ENCODE results near the gene BICD1. TPM values are rescaled to one million over a fixed set of nuclear protein-coding genes. Genes with fewer than 3 reads are reported as not detected.

The BICD1 gene
- total RNA-seq, 1 experiment from 2014 or later, result 45.6 TPM

GRCh38 chr12:32126720-32127119 is 20.1 kb downstream of the BICD1 start:
- CTCF ChIA-PET, result no interaction called here
- H3K27me3 Mint-ChIP-seq (ENCODE audit: unreplicated experiment), result no peaks in the 10 kb centered on the region
- intact Hi-C loops (cut with micrococcal nuclease; ENCODE audit: unreplicated experiment), result no loop called here
- no TSS peak for BruUV-seq (replicated peaks)
- no peak overlapping the region for H3K4me3 Mint-ChIP-seq (ENCODE audit: low read depth, unreplicated experiment)
- no peaks in the 10 kb centered on the region for H3K9me3 Mint-ChIP-seq (ENCODE audit: low read depth, unreplicated experiment)
- no peak overlapping the region for H3K27ac Mint-ChIP-seq (ENCODE audit: unreplicated experiment)
- TF ChIP-seq, protein P1, sequence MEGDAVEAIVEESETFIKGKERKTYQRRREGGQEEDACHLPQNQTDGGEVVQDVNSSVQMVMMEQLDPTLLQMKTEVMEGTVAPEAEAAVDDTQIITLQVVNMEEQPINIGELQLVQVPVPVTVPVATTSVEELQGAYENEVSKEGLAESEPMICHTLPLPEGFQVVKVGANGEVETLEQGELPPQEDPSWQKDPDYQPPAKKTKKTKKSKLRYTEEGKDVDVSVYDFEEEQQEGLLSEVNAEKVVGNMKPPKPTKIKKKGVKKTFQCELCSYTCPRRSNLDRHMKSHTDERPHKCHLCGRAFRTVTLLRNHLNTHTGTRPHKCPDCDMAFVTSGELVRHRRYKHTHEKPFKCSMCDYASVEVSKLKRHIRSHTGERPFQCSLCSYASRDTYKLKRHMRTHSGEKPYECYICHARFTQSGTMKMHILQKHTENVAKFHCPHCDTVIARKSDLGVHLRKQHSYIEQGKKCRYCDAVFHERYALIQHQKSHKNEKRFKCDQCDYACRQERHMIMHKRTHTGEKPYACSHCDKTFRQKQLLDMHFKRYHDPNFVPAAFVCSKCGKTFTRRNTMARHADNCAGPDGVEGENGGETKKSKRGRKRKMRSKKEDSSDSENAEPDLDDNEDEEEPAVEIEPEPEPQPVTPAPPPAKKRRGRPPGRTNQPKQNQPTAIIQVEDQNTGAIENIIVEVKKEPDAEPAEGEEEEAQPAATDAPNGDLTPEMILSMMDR (IDR thresholded peaks at IDR 0.05; ENCODE audit: unreplicated experiment), result no peak
- H3K36me3 Mint-ChIP-seq (ENCODE audit: insufficient read depth, unreplicated experiment), result peaks cover 4% of the 10 kb centered on the region
- peaks cover 41% of the 10 kb centered on the region for H3K4me1 Mint-ChIP-seq (ENCODE audit: low read depth, unreplicated experiment)
- DNase-seq, result peak; percentile 7

- H3K4me3 Mint-ChIP-seq (ENCODE audit: low read depth, unreplicated experiment), result no peak overlapping the region
- TF ChIP-seq, protein P1 (IDR thresholded peaks at IDR 0.05; ENCODE audit: unreplicated experiment), result no peak
- H3K36me3 Mint-ChIP-seq (ENCODE audit: insufficient read depth, unreplicated experiment), result no peaks in the 10 kb centered on the region
- H3K27ac Mint-ChIP-seq (ENCODE audit: unreplicated experiment), result no peak overlapping the region
- no TSS peak for BruUV-seq (replicated peaks)
- H3K9me3 Mint-ChIP-seq (ENCODE audit: low read depth, unreplicated experiment), result no peaks in the 10 kb centered on the region
- H3K4me1 Mint-ChIP-seq (ENCODE audit: low read depth, unreplicated experiment), result peaks cover 51% of the 10 kb centered on the region
- no peak for DNase-seq
- no peaks in the 10 kb centered on the region for H3K27me3 Mint-ChIP-seq (ENCODE audit: unreplicated experiment)
- CTCF ChIA-PET, result no interaction called here
- intact Hi-C loops (cut with micrococcal nuclease; ENCODE audit: unreplicated experiment), result loop anchor here (10.0 kb wide), 1 partner anchor 173 kb away; no protein-coding TSS in a partner anchor
Observed at GRCh38 chr12:32131666-32132065, 25.0 kb downstream of the BICD1 start.

DNA sequence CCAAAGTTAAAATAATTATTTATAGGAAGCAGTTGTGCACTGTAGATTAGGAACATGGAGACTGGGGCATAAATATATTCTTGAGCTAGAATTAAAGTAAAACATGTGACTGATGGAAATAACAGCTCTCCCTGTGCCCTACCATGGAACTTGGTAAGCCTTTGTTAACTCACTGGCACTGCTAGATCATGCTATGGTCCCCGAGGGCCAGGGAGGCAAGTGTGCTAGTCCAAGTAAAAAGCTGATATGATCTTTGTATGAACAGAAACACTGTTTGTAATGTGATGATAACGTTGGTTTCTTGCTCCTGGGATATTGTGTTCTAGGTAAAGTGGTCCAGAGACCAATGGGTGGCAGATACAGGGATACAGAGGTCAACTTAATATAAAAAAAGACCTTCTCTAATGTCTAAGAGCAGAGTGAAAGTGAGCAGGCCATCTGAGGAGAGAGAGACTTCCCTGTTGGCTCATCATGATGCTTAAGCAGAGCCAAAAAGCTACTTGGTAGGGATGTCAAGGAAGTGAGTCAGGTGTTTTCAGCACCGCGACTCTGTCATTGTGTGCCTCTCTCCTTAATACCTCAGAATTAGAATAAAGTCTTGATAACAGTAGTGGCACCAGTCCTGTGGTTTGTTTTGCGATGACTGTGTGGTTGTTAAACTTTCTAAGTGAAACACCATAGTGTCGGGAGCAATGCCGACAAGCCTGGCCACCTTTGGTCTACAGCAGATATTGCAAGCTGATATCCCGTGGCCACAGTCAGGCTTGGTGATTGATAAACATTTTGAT is 27.6 kb downstream of the BICD1 start:
- no TSS peak for BruUV-seq (replicated peaks)
- H3K27ac Mint-ChIP-seq (ENCODE audit: unreplicated experiment), result peak overlapping the region; percentile 54
- intact Hi-C loops (cut with micrococcal nuclease; ENCODE audit: unreplicated experiment), result loop anchor here (10.0 kb wide), 1 partner anchor 171 kb away; no protein-coding TSS in a partner anchor
- H3K36me3 Mint-ChIP-seq (ENCODE audit: insufficient read depth, unreplicated experiment), result no peaks in the 10 kb centered on the region
- H3K9me3 Mint-ChIP-seq (ENCODE audit: low read depth, unreplicated experiment), result no peaks in the 10 kb centered on the region
- TF ChIP-seq, protein P1 (IDR thresholded peaks at IDR 0.05; ENCODE audit: unreplicated experiment), result no peak
- peak; percentile 19 for DNase-seq
- H3K4me1 Mint-ChIP-seq (ENCODE audit: low read depth, unreplicated experiment), result peaks cover 43% of the 10 kb centered on the region
- H3K4me3 Mint-ChIP-seq (ENCODE audit: low read depth, unreplicated experiment), result no peak overlapping the region
- no peaks in the 10 kb centered on the region for H3K27me3 Mint-ChIP-seq (ENCODE audit: unreplicated experiment)
- CTCF ChIA-PET, result interaction anchor here (1.1 to 1.7 kb wide), 4 partner anchors 9 to 74 kb away, joined by 3 to 7 read pairs (median 6); no protein-coding TSS in a partner anchor

DNA sequence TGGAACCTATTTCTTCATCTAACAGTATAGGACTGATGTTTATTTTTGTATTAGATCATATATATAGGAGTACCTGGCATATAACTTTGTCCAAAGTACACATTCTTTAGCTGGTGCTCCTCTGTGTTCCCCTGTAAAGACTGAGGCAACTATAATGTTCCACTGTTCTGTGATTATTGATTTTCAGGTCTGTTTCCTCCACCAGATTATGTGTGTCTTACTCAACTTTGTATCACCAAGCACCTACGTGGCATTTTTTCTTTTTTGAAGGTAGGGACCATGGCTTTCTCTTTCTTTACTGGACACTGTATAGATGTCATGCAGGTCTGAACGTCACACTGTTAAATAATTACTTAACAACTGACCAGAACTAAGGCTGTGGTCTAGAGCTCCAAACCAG is 29.3 kb downstream of the BICD1 start:
- no peaks in the 10 kb centered on the region for H3K36me3 Mint-ChIP-seq (ENCODE audit: insufficient read depth, unreplicated experiment)
- TF ChIP-seq, protein P1 (IDR thresholded peaks at IDR 0.05; ENCODE audit: unreplicated experiment), result no peak
- CTCF ChIA-PET, result interaction anchor here (0.6 kb wide), 1 partner anchor 75 kb away, joined by 4 read pairs; no protein-coding TSS in a partner anchor
- peak overlapping the region; percentile 78 for H3K27ac Mint-ChIP-seq (ENCODE audit: unreplicated experiment)
- peaks cover 43% of the 10 kb centered on the region for H3K4me1 Mint-ChIP-seq (ENCODE audit: low read depth, unreplicated experiment)
- peak overlapping the region; percentile 23 for H3K4me3 Mint-ChIP-seq (ENCODE audit: low read depth, unreplicated experiment)
- no peaks in the 10 kb centered on the region for H3K9me3 Mint-ChIP-seq (ENCODE audit: low read depth, unreplicated experiment)
- no TSS peak for BruUV-seq (replicated peaks)
- H3K27me3 Mint-ChIP-seq (ENCODE audit: unreplicated experiment), result no peaks in the 10 kb centered on the region
- DNase-seq, result no peak
- intact Hi-C loops (cut with micrococcal nuclease; ENCODE audit: unreplicated experiment), result loop anchor here (10.0 kb wide), 1 partner anchor 169 kb away; no protein-coding TSS in a partner anchor
